Osteocyte (in vitro differentiated cells): ENCODE measurements around the gene FOXJ1. TPM values are rescaled to one million over a fixed set of nuclear protein-coding genes. Genes with fewer than 3 reads are reported as not detected.

Experiments
- DNase-seq: peaks from one replicate; pipeline ENCODE4 v3.0.0; 2021; ENCODE audit warnings: mixed read lengths; ENCODE audit not compliant: unreplicated experiment; ENCODE audit errors: extremely low spot score
- H3K27ac Mint-ChIP-seq: one replicate; pipeline ENCODE4 v1.8.0; 2021; ENCODE audit warnings: mild to moderate bottlenecking, mixed read lengths; ENCODE audit not compliant: unreplicated experiment
- H3K27me3 Mint-ChIP-seq: one replicate; pipeline ENCODE4 v1.8.0; 2021; ENCODE audit warnings: mixed read lengths; ENCODE audit not compliant: unreplicated experiment
- H3K36me3 Mint-ChIP-seq: one replicate; pipeline ENCODE4 v1.8.0; 2021; ENCODE audit warnings: mixed read lengths; ENCODE audit not compliant: unreplicated experiment
- H3K4me1 Mint-ChIP-seq: one replicate; pipeline ENCODE4 v1.8.0; 2021; ENCODE audit warnings: mixed read lengths; ENCODE audit not compliant: unreplicated experiment
- H3K4me3 Mint-ChIP-seq: one replicate; pipeline ENCODE4 v1.8.0; 2021; ENCODE audit warnings: mild to moderate bottlenecking, moderate library complexity, mixed read lengths; ENCODE audit not compliant: unreplicated experiment
- H3K9me3 Mint-ChIP-seq: one replicate; pipeline ENCODE4 v1.8.0; 2021; ENCODE audit warnings: mixed read lengths; ENCODE audit not compliant: unreplicated experiment
- total RNA-seq: library from RNA; stranded (reverse); gene quantifications from 2 replicates; pipeline ENCODE4 v1.2.1, GENCODE V29; 2021
- TF ChIP-seq, protein P1 (sequence below): fragments of 200-600 bp; sonication (generic); IDR thresholded peaks from 2 replicates; pipeline ENCODE4 v1.5.0; 2021; ENCODE audit warnings: antibody characterized with exemption, mild to moderate bottlenecking, moderate library complexity

FOXJ1 gene
- total RNA-seq, 1 donor from 2014 or later = 0.13 TPM

DNA sequence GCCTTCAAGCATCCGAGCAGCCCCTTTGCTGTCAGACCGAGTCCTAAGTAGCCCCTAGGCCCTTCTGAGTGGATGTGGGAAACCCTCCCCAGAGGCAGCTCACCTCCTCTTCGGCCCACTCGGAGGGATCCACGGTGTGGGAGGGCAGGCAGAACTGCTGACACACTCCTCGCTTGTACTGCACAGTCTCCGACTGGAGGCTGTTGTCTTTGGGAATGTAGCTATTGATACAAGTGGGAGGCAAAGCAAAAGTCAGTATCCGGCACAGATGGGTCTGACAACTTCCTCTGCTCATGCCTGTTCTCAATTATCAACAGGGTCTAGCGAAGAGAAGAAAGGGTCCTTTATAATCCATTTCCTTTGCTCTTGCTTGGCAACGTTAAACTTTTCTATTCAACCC lies 25.9 kb upstream of the FOXJ1 start:
- no peak overlapping the region for H3K27ac Mint-ChIP-seq

DNA sequence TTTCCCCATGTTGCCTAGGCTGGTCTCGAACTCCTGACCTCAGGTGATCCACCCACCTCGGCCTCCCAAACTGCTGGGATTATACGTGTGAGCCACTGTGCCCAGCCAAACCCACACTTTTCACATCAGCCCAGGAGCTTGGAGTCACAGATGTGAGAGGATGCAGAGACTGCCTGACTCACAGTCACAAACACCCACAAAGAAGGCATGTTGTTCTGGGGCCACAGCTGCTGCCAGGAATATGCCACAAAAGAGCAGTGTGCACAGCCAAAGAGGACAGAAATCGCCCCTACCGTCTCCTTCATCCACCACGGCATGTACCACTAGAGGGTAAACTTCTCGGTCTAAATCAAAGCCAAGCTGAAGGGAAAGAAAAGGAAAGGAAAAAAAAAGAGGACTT lies 25.1 kb upstream of the FOXJ1 start:
- Mint-ChIP-seq H3K4me3 (no peak overlapping the region), H3K4me1 (no peaks in the 10 kb centered on the region), H3K9me3 (no peaks in the 10 kb centered on the region), H3K27me3 (peaks cover 2% of the 10 kb centered on the region), H3K36me3 (no peaks in the 10 kb centered on the region), H3K27ac (no peak overlapping the region)
- no peak for DNase-seq
- TF ChIP-seq, protein P1, sequence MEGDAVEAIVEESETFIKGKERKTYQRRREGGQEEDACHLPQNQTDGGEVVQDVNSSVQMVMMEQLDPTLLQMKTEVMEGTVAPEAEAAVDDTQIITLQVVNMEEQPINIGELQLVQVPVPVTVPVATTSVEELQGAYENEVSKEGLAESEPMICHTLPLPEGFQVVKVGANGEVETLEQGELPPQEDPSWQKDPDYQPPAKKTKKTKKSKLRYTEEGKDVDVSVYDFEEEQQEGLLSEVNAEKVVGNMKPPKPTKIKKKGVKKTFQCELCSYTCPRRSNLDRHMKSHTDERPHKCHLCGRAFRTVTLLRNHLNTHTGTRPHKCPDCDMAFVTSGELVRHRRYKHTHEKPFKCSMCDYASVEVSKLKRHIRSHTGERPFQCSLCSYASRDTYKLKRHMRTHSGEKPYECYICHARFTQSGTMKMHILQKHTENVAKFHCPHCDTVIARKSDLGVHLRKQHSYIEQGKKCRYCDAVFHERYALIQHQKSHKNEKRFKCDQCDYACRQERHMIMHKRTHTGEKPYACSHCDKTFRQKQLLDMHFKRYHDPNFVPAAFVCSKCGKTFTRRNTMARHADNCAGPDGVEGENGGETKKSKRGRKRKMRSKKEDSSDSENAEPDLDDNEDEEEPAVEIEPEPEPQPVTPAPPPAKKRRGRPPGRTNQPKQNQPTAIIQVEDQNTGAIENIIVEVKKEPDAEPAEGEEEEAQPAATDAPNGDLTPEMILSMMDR = no peak

More for the DNA sequence above, 25.9 kb upstream of the FOXJ1 start:
- Mint-ChIP-seq H3K9me3 (no peaks in the 10 kb centered on the region), H3K36me3 (no peaks in the 10 kb centered on the region), H3K4me1 (no peaks in the 10 kb centered on the region), H3K4me3 (no peak overlapping the region), H3K27me3 (peaks cover 2% of the 10 kb centered on the region)
- TF ChIP-seq, protein P1 = no peak
- DNase-seq = no peak

DNA sequence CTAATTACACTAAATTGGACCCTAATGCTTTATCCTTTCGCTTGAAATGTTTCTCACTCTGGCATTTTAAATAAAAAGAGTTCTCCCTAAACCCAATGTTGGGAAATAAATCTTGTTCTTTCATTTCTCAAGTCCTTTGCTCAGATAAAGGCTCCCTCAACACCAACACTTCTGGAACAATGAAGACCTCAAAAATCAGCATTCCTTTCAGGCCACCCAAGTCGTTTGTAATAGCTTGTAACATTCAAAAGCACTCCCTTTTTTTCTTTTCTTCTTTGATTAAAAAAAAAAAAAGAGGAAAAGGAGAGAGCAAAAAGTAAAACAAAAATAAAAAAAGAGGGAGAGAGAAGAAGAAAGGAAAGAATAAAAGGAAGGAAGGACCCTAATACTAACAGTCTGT lies 23.3 kb upstream of the FOXJ1 start:
- H3K27me3 Mint-ChIP-seq = peaks cover 3% of the 10 kb centered on the region
- no peak for DNase-seq
- H3K9me3 Mint-ChIP-seq = no peaks in the 10 kb centered on the region
- no peak overlapping the region for H3K27ac Mint-ChIP-seq
- H3K4me1 Mint-ChIP-seq = no peaks in the 10 kb centered on the region
- no peaks in the 10 kb centered on the region for H3K36me3 Mint-ChIP-seq
- TF ChIP-seq, protein P1 = no peak
- no peak overlapping the region for H3K4me3 Mint-ChIP-seq

DNA sequence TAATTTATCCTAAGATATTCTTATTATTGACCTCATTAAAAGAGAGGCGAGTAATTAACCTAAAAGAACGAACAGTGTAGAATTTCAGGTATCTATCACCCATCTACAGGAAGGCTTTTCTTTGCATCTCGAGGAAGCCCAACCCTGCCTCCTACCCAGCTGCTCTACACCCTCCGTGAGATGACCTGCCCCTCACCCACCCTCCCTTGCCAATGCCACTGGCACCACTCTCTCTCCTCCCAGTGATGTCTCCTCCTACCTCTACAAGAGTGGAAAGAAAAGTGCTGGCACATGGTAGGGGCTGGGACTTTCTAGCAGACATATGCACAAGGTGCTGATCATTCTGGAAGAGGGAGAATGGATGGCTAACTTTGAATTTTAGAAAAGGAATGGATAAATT lies 22.9 kb upstream of the FOXJ1 start:
- TF ChIP-seq, protein P1 = no peak
- no peak for DNase-seq
- no peaks in the 10 kb centered on the region for H3K9me3 Mint-ChIP-seq
- no peaks in the 10 kb centered on the region for H3K36me3 Mint-ChIP-seq
- H3K4me3 Mint-ChIP-seq = no peak overlapping the region
- H3K4me1 Mint-ChIP-seq = no peaks in the 10 kb centered on the region
- peaks cover 6% of the 10 kb centered on the region for H3K27me3 Mint-ChIP-seq
- H3K27ac Mint-ChIP-seq = no peak overlapping the region

DNA sequence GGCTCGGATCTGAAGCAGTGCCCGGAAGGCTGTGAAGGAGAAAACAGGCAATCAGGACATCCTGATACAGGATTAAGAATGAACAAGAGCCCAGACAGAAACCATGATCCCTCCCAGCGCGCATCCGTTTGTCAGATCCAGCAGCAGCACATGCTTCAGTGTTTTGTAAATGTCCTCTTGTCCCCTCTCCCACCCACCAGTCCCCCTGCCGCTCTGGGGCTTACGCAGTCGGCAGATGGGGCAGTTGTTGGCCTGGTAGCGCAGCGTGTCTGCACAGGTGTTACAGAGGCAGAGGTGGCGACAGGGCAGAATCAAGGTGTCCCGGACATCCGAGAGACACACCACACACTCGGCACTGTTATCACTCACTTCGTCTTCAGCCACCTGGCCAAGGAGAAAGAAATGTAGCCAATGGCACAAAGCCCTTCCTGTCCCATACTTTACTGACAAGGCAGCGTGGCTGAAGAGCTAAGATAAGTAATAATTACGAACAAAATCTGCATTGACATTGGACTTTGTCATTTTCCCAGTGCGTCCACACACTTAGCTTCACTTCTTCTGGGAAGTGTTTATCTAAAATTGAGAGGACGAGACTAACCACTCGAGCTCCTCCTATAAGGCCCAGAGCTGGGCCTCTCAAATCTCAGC lies 20.7 kb upstream of the FOXJ1 start:
- TF ChIP-seq, protein P1 = no peak
- no peak overlapping the region for H3K4me3 Mint-ChIP-seq
- H3K27me3 Mint-ChIP-seq = peaks cover 16% of the 10 kb centered on the region
- no peaks in the 10 kb centered on the region for H3K36me3 Mint-ChIP-seq
- H3K4me1 Mint-ChIP-seq = no peaks in the 10 kb centered on the region
- DNase-seq = no peak
- H3K9me3 Mint-ChIP-seq = no peaks in the 10 kb centered on the region
- no peak overlapping the region for H3K27ac Mint-ChIP-seq
